D721Med (cell line): ENCODE measurements around the gene CD209.
A peak's percentile ranks its signal among the peaks of the same experiment; 100 is the strongest.

ENCODE experiments used
- DNase-seq: peaks from one replicate; pipeline ENCODE4 v3.0.0; 2011; ENCODE audit warnings: low spot score; ENCODE audit not compliant: insufficient read length
- FAIRE-seq: peaks from 2 replicates; lab custom pipeline; 2011; peaks lifted over from hg19 to GRCh38; lab: Jason Lieb, UNC
- TF ChIP-seq, protein P1 (sequence below): IDR thresholded peaks from 2 replicates; pipeline ENCODE4 v1.5.1; 2012; ENCODE audit warnings: mild to moderate bottlenecking, control low read depth; ENCODE audit not compliant: insufficient read depth; ENCODE audit errors: missing control alignments

CD209 gene

DNA sequence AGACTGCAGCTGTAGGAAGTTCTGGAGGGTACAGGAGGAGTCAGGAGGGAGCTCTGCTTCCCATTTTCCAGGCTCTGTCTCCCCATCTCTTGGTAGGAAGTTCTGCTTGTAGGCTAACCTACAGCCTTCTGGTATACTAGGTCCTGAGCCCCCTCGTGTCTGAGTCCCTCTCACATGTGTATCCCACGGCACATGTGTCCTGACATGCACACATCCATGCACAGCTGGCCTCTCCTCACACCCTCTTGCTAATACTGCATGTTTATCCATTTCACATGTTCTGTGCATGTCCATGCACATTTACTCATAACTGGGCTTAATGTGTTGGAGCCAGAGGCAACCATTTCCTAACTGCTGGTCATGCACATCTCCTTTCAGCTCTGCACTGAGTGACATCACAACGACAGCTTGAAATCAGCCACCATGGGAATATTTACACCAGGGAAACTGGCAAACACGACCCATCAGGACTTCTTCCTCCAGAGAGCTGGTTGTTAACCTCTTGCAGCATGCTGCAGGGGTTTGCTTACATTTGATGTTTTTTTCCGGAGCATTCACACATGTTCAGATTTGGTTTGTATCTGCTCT, 3.0 kb downstream of the CD209 start:
- TF ChIP-seq, protein P1, sequence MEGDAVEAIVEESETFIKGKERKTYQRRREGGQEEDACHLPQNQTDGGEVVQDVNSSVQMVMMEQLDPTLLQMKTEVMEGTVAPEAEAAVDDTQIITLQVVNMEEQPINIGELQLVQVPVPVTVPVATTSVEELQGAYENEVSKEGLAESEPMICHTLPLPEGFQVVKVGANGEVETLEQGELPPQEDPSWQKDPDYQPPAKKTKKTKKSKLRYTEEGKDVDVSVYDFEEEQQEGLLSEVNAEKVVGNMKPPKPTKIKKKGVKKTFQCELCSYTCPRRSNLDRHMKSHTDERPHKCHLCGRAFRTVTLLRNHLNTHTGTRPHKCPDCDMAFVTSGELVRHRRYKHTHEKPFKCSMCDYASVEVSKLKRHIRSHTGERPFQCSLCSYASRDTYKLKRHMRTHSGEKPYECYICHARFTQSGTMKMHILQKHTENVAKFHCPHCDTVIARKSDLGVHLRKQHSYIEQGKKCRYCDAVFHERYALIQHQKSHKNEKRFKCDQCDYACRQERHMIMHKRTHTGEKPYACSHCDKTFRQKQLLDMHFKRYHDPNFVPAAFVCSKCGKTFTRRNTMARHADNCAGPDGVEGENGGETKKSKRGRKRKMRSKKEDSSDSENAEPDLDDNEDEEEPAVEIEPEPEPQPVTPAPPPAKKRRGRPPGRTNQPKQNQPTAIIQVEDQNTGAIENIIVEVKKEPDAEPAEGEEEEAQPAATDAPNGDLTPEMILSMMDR, result no peak
- DNase-seq, result no peak
- FAIRE-seq, result no peak

DNA sequence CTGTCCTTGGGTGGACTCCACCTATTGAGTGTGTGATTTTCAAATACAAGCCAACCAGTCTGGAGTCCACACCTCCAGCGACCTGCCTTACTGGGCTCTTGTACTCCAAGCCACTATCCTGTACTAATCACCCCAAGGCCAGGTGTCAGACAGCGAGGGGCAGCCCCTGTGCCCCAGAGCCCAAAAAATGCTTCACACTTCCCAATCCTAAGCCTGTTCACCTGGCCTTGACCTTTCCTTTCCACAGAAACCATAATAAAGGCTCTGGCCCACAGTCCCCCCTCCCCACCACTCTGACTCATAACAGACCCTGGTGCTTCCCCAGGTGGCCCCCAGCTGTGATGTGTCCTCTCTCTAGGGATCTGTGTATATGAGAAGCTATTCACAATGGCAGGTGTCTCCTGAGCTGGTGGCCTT, 3.9 kb downstream of the CD209 start:
- DNase-seq, result peak; percentile 7
- no peak for FAIRE-seq
- TF ChIP-seq, protein P1, result no peak

DNA sequence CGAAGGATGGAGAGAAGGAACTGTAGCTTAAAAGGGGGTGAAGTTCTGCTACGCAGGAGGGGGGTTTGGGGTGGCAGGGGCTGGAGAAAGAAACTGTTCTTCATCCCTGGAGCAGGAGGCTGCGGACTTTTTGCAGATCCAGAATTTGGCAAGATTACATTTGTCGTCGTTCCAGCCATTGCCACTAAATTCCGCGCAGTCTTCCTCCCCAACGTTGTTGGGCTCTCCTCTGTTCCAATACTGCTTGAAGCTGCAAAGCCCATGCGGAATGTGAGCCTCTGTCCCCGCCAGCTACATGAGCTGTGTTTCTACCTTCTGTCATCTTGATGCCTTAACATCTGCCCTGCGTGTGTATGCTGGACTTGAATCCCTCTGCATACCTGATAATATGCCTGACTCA, 4.3 kb downstream of the CD209 start:
- FAIRE-seq, result no peak
- TF ChIP-seq, protein P1, result no peak
- DNase-seq, result no peak

DNA sequence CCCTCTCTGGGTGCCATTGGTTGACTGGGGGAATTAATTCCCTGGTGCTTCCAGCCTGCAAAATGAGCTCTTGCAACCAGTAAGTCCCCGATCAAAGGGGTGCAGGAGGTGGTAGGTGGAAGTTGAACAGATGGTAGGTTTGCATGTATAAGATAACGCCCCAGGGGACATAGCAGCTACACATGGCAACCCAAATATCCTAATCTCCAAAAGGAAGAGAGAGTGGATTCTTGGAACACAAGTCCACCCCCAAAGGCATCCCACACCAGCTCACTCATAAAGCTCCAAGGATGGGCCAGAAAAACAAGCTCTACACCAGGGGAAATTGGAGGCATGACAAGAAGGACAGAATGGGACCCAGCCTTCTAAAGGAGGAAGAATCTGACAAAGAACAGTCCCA, 4.8 kb downstream of the CD209 start:
- FAIRE-seq, result no peak
- TF ChIP-seq, protein P1, result no peak
- DNase-seq, result no peak

DNA sequence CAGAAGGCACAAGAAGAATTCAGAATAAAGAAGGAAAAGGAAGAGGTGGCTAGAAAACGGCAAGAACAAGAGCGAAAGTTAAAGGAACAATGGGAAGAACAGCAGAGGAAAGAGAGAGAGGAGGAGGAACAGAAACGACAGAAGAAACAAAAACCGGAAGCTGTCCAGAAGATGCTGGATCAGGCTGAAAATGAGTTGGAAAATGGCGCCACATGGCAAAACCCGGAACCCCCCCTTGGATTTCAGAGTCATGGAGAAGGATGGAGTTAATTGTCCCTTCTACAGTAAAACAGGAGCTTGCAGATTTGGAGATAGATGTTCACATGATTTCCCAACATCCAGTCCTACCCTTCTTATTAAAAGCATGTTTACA, 6.7 kb downstream of the CD209 start:
- FAIRE-seq (no peak), DNase-seq (no peak)
- TF ChIP-seq, protein P1, result no peak

DNA sequence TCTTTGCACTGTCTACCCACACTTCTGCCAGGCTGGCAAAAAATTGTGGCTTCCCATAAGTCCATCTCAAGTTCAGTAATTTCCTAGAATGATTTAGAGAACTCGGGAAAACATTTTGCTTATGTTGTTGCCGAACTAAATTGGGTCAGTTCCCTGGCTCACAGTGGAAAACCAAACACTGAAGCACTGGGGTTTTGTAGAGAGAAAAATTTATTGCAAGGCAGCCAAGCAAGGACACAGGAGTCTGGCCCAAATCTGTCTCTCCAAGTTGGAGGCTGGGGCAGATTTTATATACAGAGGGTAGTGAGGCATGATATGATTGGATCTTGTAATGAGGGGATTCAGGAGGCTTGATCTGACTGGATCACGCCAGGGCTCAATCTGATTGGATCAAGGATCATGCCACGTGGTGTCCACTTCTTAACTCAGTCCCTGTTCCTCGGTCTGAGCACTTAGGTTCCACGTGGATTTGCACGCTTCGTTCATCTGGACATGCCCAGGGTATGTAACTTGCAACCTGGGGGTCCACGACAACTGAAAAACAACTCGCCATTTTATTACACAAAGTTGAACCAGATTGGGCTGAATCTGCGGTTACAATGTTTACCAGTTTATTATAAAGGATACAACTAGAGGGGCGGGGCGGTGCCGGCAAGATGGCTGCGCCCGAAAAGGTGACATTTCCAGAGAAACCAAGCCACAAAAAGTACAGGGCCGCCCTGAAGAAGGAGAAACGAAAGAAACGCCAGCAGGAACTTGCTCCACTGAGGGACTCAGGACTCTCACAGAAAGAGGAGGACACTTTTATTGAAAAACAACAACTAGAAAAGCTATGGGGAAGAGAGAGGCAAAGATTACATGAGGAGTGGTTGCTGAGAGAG, 7.3 kb downstream of the CD209 start:
- DNase-seq, result no peak
- TF ChIP-seq, protein P1, result no peak
- FAIRE-seq, result no peak

DNA sequence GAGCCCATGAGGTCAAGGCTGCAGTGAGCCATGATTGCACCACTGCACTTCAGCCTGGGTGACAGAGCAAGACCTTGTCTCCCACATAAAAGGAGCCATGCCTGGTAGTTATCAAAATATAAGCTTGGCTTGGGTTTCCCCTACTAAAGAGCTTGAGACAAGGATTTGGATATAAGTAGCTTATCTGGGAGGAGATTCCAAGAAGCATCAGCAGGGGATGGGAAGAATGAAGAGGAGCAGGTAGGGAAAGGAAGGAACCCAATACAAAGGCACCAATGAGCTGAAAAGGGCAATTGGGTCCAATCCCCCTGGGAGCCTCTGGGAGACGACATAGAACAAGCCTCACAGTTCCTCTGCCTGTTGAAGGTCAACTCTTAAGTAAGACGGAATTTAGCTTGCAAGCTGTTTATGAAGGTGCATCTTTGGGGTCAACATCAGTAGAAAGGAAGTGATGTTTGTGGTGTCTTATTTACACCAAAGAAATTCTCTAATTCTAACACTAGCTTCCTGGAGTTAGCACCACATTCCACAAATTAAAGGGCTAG, 8.1 kb downstream of the CD209 start:
- peak; percentile 95 for FAIRE-seq
- peak; percentile 84 for DNase-seq
- TF ChIP-seq, protein P1, result no peak
